ENCODE data around the gene RSPH6A. TPM values are rescaled to one million over a fixed set of nuclear protein-coding genes. Genes with fewer than 3 reads are reported as not detected.

The RSPH6A gene
- total and polyA plus RNA-seq, 2 of the 13 experiments (the other 11 are each of a cell fraction or from before 2014, with no cell fraction given): 0.07 TPM; not detected in 1

GRCh38 chr19:45816236-45817009, 1.3 kb upstream of the RSPH6A start:
- H3K4me1 ChIP-seq (ENCODE audit: insufficient read depth, low read length): no peaks in the 10 kb centered on the region
- H3K4me2 ChIP-seq (ENCODE audit: low read depth, low read length): no peak overlapping the region
- no peak overlapping the region for H3K4me3 ChIP-seq (replicated peaks in 1 of 3; ENCODE audit: insufficient read depth in 1 of 3, low read depth in 2 of 3, low read length in 3 of 3)
- no TSS peak for BruUV-seq (replicated peaks)
- intact Hi-C loops (cut with micrococcal nuclease; ENCODE audit: unreplicated experiment): loop anchor here (1.0 to 5.0 kb wide), 4 partner anchors 48 to 261 kb away; partner anchors contain the start of gene FOXA3
- in situ Hi-C loops (cut with HindIII; ENCODE audit: extremely low pct_ligation_motif_present, low pct_unique_long_range_greater_than_20kb): loop anchor here (10.0 kb wide), 1 partner anchor 198 kb away; no protein-coding TSS in a partner anchor
- no peaks in the 10 kb centered on the region for H3K79me2 ChIP-seq (ENCODE audit: insufficient read depth, low read length)
- H3K27ac ChIP-seq (ENCODE audit: extremely low read length, insufficient read depth, low read length): no peak overlapping the region
- H2AFZ ChIP-seq (ENCODE audit: low read length): no peak overlapping the region
- CTCF ChIA-PET (ENCODE audit: low intra/inter-chr PET ratio, low total read pairs): interaction anchor here (0.6 to 2.6 kb wide), 5 partner anchors 47 to 261 kb away, joined by 3 to 50 read pairs (median 4); partner anchors contain the start of genes IRF2BP1 and SYMPK
- H3K9me3 ChIP-seq (ENCODE audit: low read length): no peaks in the 10 kb centered on the region
- no peaks in the 10 kb centered on the region for H4K20me1 ChIP-seq (ENCODE audit: insufficient read depth, low read length)
- FAIRE-seq (no peak), ATAC-seq (peak; percentile 6; the same call in 2 of the 3 replicates), DNase-seq (ENCODE audit: low spot score) (no peak)
- POLR2A ChIA-PET: interaction anchor here (0.7 to 1.9 kb wide), 8 partner anchors 8 to 86 kb away, joined by 3 to 15 read pairs (median 4); partner anchors contain the start of genes FOXA3, SIX5 and SYMPK
- peaks cover 8 to 11% of the 10 kb centered on the region in 2 experiments for H3K36me3 ChIP-seq (replicated peaks in 1 of 2; ENCODE audit: control insufficient read depth in 1 of 2, insufficient read depth in 2 of 2, low read length in 2 of 2)
- TF ChIP-seq CSRNP2 (CRISPR knock-in tag; conservative IDR thresholded peaks at IDR 0.05; ENCODE audit: low read depth): no peak
- TF ChIP-seq AGO2 (optimal IDR thresholded peaks at IDR 0.05; ENCODE audit: low read depth, low read length): peak; percentile 26
- peak; percentile 7; the same call in 1 of the 2 replicates for TF ChIP-seq HIVEP1 (CRISPR knock-in tag; IDR thresholded peaks at IDR 0.05)
- H3K27me3 ChIP-seq (ENCODE audit: control insufficient read depth in 1 of 2, insufficient read depth in 2 of 2, low read length in 2 of 2): no peaks in the 10 kb centered on the region
- H3K9ac ChIP-seq (ENCODE audit: insufficient read depth, low read depth, low read length): no peak overlapping the region
- WGBS (ENCODE audit: low lambda C conversion rate): 97% methylated on average over 7 of the region's 18 CpGs

Data from HepG2 (cell line).